ENCODE results near the gene ZNF516. TPM values are rescaled to one million over a fixed set of nuclear protein-coding genes. Genes with fewer than 3 reads are reported as not detected.

The ZNF516 gene
- total RNA-seq, 4 donors from 2014 or later: 20.5 to 55.4 (median 22.4) TPM

GRCh38 chr18:76429262-76430126 is 65.5 kb downstream of the ZNF516 start:
- Histone ChIP-seq H3K4me3 (no peak overlapping the region), H3K4me1 (peaks cover 31% of the 10 kb centered on the region), H3K9me3 (no peaks in the 10 kb centered on the region), H3K27me3 (no peaks in the 10 kb centered on the region), H3K36me3 (peaks cover 17% of the 10 kb centered on the region), H3K27ac (peak overlapping the region; percentile 68)
- DNase-seq (ENCODE audit: low spot score in 2 of 2): no peak
- TF ChIP-seq POLR2AphosphoS5 (IDR thresholded peaks at IDR 0.05) (no peak), CTCF (IDR thresholded peaks at IDR 0.05) (no peak), POLR2A (IDR thresholded peaks at IDR 0.05) (no peak)
- WGBS: 90% methylated on average over 13 of the region's 14 CpGs

- WGBS: 73% methylated on average over 14 of the region's 15 CpGs
- Histone ChIP-seq H3K4me3 (no peak overlapping the region), H3K27ac (peak overlapping the region; percentile 68), H3K9me3 (no peaks in the 10 kb centered on the region), H3K36me3 (peaks cover 14% of the 10 kb centered on the region), H3K4me1 (peaks cover 31% of the 10 kb centered on the region), H3K27me3 (no peaks in the 10 kb centered on the region)
- DNase-seq (ENCODE audit: low spot score in 2 of 2): no peak
- TF ChIP-seq POLR2AphosphoS5 (IDR thresholded peaks at IDR 0.05): no peak
- no peak for TF ChIP-seq CTCF (IDR thresholded peaks at IDR 0.05)
- TF ChIP-seq POLR2A (IDR thresholded peaks at IDR 0.05): no peak
- TF ChIP-seq EP300 (IDR thresholded peaks at IDR 0.05): no peak
Observed at GRCh38 chr18:76428396-76429261, 66.4 kb downstream of the ZNF516 start.

- Histone ChIP-seq H3K27ac (no peak overlapping the region), H3K4me1 (peaks cover 31% of the 10 kb centered on the region), H3K9me3 (no peaks in the 10 kb centered on the region), H3K4me3 (no peak overlapping the region), H3K36me3 (no peaks in the 10 kb centered on the region), H3K27me3 (no peaks in the 10 kb centered on the region)
- peak; percentile 14 to 38 for TF ChIP-seq CTCF (IDR thresholded peaks at IDR 0.05)
- TF ChIP-seq POLR2AphosphoS5 (IDR thresholded peaks at IDR 0.05): no peak
- DNase-seq (ENCODE audit: low spot score in 2 of 2): no peak
- 83% methylated on average over 8 of the region's 8 CpGs for WGBS
Observed at GRCh38 chr18:76426737-76427305, 68.2 kb downstream of the ZNF516 start.

- no peak for TF ChIP-seq EP300 (IDR thresholded peaks at IDR 0.05)
- TF ChIP-seq CTCF (IDR thresholded peaks at IDR 0.05): no peak
- no peak for TF ChIP-seq POLR2A (IDR thresholded peaks at IDR 0.05)
- TF ChIP-seq POLR2AphosphoS5 (IDR thresholded peaks at IDR 0.05): no peak
- Histone ChIP-seq H3K27me3 (no peaks in the 10 kb centered on the region), H3K4me1 (peaks cover 34% of the 10 kb centered on the region), H3K27ac (no peak overlapping the region), H3K9me3 (no peaks in the 10 kb centered on the region), H3K4me3 (no peak overlapping the region), H3K36me3 (no peaks in the 10 kb centered on the region)
- 79% methylated on average over 22 of the region's 22 CpGs for WGBS
- no peak for DNase-seq (ENCODE audit: low spot score in 2 of 2)
Observed at GRCh38 chr18:76425146-76426131, 69.6 kb downstream of the ZNF516 start.
